ENCODE data around the gene AVPR1A.
A peak's percentile ranks its signal among the peaks of the same experiment; 100 is the strongest.

AVPR1A gene

GRCh38 chr12:63154560-63154959, 3.6 kb upstream of the AVPR1A start:
- TF ChIP-seq CTCF (IDR thresholded peaks at IDR 0.05): no peak

- peak; percentile 8; the same call in 1 of the 2 replicates for TF ChIP-seq CTCF (IDR thresholded peaks at IDR 0.05)
Observed at GRCh38 chr12:63152321-63152700, 1.3 kb upstream of the AVPR1A start.

- TF ChIP-seq CTCF (IDR thresholded peaks at IDR 0.05): peak; percentile 83
Observed at GRCh38 chr12:63151623-63152320, 771 bp upstream of the AVPR1A start.

- TF ChIP-seq CTCF (IDR thresholded peaks at IDR 0.05): no peak
Observed at GRCh38 chr12:63149909-63150712, 890 bp downstream of the AVPR1A start.

GRCh38 chr12:63144556-63144955, 6.4 kb downstream of the AVPR1A start:
- TF ChIP-seq CTCF (IDR thresholded peaks at IDR 0.05): no peak

GRCh38 chr12:63138488-63138887, 12.5 kb downstream of the AVPR1A start:
- no peak for TF ChIP-seq CTCF (IDR thresholded peaks at IDR 0.05)

GRCh38 chr12:63133981-63134380, 17.0 kb downstream of the AVPR1A start:
- TF ChIP-seq CTCF (IDR thresholded peaks at IDR 0.05): no peak

All from LNCAP (cell line).